IMR-90 (cell line): ENCODE measurements around the gene GLCE.

Experiments used
- BHLHE40 ChIP-seq: fragments of 150-350 bp; IDR thresholded peaks from 2 replicates; pipeline ENCODE4 v1.6.1; 2016; ENCODE audit warnings: mild to moderate bottlenecking, low read depth, low read length
- CHD1 ChIP-seq: IDR thresholded peaks from 2 replicates; pipeline ENCODE4 v1.6.1; 2012; ENCODE audit warnings: low read depth, low read length, improper control_type of control experiment
- FOS ChIP-seq: fragments of 150-350 bp; IDR thresholded peaks from 2 replicates; pipeline ENCODE4 v1.6.1; 2016; ENCODE audit warnings: low read depth, low read length
- POLR2A ChIP-seq: IDR thresholded peaks from 2 replicates; pipeline ENCODE4 v1.6.1; 2012; ENCODE audit warnings: mild to moderate bottlenecking, low read depth, low read length
- RAD21 ChIP-seq: IDR thresholded peaks from 2 replicates; pipeline ENCODE4 v1.6.1; 2012; ENCODE audit warnings: low read length, improper control_type of control experiment
- RCOR1 ChIP-seq: IDR thresholded peaks from 2 replicates; pipeline ENCODE4 v1.6.1; 2012; ENCODE audit warnings: mild to moderate bottlenecking, low read length, improper control_type of control experiment; ENCODE audit not compliant: insufficient replicate concordance
- RFX5 ChIP-seq: IDR thresholded peaks from 2 replicates; pipeline ENCODE4 v1.8.0; 2012; ENCODE audit warnings: low read depth, mild to moderate bottlenecking, low read length, moderate library complexity
- SMC3 ChIP-seq: fragments of 150-350 bp; IDR thresholded peaks from 2 replicates; pipeline ENCODE4 v1.6.1; 2016; ENCODE audit warnings: low read depth, mild to moderate bottlenecking, antibody characterized with exemption, low read length, moderate library complexity
- USF2 ChIP-seq: fragments of 150-350 bp; IDR thresholded peaks from 2 replicates; pipeline ENCODE4 v1.6.1; 2017; ENCODE audit warnings: mild to moderate bottlenecking, antibody characterized with exemption, low read length, low read depth
- TF ChIP-seq, protein P1 (sequence below): conservative IDR thresholded peaks from 2 replicates; pipeline ENCODE4 v1.5.1; 2012; ENCODE audit warnings: mild to moderate bottlenecking, low read depth, low read length, improper control_type of control experiment
- TF ChIP-seq, protein P2 (sequence below): fragments of 150-350 bp; IDR thresholded peaks from 2 replicates; pipeline ENCODE4 v1.6.1; 2016; ENCODE audit warnings: low read depth, mild to moderate bottlenecking, low read length, moderate library complexity, borderline replicate concordance

DNA sequence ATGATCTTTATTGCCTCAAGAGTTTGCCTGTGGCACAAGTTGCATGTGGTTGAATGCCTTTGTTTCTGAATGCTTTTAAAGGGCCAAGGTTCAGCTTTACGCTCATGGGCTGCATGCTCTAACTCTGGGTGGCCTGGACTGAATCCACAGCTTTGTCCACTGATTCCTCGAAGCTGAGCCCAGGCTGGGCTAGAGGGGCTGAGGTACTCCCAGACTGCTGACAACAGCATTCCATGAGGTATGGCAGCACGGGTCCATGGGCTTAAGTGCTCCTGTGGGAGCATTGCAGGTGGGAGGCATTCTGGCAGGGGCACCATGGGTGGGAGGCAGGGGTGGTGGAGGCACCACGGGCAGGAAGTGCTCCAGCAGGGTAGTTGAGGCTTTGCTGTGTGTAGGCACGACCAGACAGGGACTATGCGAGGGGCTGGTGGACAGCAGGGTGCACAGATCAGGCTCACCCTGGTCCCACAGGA is 61.6 kb downstream of the GLCE start:
- TF ChIP-seq RAD21 (no peak), RFX5 (no peak), SMC3 (no peak), USF2 (no peak), FOS (no peak), BHLHE40 (no peak), POLR2A (no peak), RCOR1 (no peak), CHD1 (no peak)
- TF ChIP-seq, protein P1, sequence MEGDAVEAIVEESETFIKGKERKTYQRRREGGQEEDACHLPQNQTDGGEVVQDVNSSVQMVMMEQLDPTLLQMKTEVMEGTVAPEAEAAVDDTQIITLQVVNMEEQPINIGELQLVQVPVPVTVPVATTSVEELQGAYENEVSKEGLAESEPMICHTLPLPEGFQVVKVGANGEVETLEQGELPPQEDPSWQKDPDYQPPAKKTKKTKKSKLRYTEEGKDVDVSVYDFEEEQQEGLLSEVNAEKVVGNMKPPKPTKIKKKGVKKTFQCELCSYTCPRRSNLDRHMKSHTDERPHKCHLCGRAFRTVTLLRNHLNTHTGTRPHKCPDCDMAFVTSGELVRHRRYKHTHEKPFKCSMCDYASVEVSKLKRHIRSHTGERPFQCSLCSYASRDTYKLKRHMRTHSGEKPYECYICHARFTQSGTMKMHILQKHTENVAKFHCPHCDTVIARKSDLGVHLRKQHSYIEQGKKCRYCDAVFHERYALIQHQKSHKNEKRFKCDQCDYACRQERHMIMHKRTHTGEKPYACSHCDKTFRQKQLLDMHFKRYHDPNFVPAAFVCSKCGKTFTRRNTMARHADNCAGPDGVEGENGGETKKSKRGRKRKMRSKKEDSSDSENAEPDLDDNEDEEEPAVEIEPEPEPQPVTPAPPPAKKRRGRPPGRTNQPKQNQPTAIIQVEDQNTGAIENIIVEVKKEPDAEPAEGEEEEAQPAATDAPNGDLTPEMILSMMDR, result no peak
- TF ChIP-seq, protein P2, sequence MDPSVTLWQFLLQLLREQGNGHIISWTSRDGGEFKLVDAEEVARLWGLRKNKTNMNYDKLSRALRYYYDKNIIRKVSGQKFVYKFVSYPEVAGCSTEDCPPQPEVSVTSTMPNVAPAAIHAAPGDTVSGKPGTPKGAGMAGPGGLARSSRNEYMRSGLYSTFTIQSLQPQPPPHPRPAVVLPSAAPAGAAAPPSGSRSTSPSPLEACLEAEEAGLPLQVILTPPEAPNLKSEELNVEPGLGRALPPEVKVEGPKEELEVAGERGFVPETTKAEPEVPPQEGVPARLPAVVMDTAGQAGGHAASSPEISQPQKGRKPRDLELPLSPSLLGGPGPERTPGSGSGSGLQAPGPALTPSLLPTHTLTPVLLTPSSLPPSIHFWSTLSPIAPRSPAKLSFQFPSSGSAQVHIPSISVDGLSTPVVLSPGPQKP, result no peak
